G401 (cell line): ENCODE data around the gene ALDH1A2. TPM values are rescaled to one million over a fixed set of nuclear protein-coding genes. Genes with fewer than 3 reads are reported as not detected.
"Not testable (repeated sequence)": the region's sequence is repeated elsewhere in the genome, so short reads cannot be mapped to it uniquely, and the experiment has no call there.

ENCODE experiments used
- DNase-seq: peaks from one replicate; pipeline ENCODE4 v3.0.0-alpha.2; 2015; ENCODE audit warnings: low spot score
- in situ Hi-C: cut with HindIII; loops from 2 replicates; pipeline ENCODE4 v1.10.0; 2016; ENCODE audit warnings: low sequenced_read_pairs, mixed read lengths
- total RNA-seq: library from RNA; depleted of rRNA; stranded (reverse); fragments of >200 nt; shearing (Covaris generic); gene quantifications from 2 replicates; pipeline ENCODE4 v1.2.3, GENCODE V29; 2014; rRNA removed

Gene ALDH1A2
- total RNA-seq = not detected in 2 replicates

- DNase-seq = no peak
- in situ Hi-C loops = no loop called here
Observed at GRCh38 chr15:58065445-58066041, at the start of gene ALDH1A2. Gene ALDH1A2 (minus strand): TSS chr15:58065711. CDS start chr15:58065650, 61 bp downstream.

GRCh38 chr15:58114812-58115211 is 49.3 kb upstream of the ALDH1A2 start:
- DNase-seq = no peak
- in situ Hi-C loops = no loop called here

DNA sequence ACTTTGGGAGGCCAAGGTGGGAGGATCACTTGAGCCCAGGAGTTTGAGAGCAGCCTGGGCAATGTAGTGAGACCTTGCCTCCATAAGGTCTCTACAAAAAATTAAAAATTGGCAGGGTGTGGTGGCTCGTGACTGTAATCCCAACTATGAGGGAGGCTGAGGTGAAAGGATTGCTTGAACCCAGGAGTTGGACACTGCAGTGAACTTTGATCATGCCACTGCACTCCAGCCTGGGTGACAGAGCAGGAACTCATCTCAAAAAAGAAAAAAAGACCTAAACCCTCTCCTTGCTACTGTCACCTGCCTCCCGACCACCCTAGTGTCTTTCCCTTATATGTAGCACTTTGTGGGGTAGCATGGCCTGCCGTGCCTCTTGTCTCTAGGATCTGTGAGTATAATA is 48.9 kb upstream of the ALDH1A2 start:
- DNase-seq = no peak
- in situ Hi-C loops = no loop called here

- DNase-seq, in situ Hi-C loops: not testable (repeated sequence)
Observed at GRCh38 chr15:58113358-58113757, 47.8 kb upstream of the ALDH1A2 start.

GRCh38 chr15:58111718-58112104 is 46.2 kb upstream of the ALDH1A2 start:
- in situ Hi-C loops = no loop called here
- no peak for DNase-seq

GRCh38 chr15:58110999-58111717 is 45.6 kb upstream of the ALDH1A2 start:
- in situ Hi-C loops = no loop called here
- DNase-seq = no peak

GRCh38 chr15:58109419-58109818 is 43.9 kb upstream of the ALDH1A2 start:
- no peak for DNase-seq
- in situ Hi-C loops = no loop called here

DNA sequence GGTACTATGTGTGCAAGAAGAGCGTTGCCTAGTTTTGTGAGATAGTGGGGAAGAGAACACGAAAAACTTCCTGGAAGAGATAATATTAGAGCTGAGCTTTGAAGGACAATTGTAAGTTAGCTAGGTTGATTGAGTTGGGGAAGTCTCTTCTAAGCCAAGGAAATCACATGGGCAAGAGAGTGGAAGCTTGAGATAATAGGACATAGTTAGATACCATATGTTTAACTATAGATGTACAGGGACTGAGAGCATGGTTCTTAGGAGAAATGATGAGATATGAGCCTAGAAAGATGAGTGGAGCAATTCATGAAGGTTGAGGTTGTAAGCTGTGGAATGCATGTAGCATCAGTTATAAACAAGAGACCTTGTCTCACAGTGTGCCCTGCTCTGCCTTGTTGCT is 42.6 kb upstream of the ALDH1A2 start:
- no peak for DNase-seq
- in situ Hi-C loops = no loop called here

- in situ Hi-C loops = no loop called here
- DNase-seq = no peak
Observed at GRCh38 chr15:58103482-58103881, 38.0 kb upstream of the ALDH1A2 start.

- DNase-seq = no peak
- in situ Hi-C loops = no loop called here
Observed at GRCh38 chr15:58096529-58097084, 31.1 kb upstream of the ALDH1A2 start.

DNA sequence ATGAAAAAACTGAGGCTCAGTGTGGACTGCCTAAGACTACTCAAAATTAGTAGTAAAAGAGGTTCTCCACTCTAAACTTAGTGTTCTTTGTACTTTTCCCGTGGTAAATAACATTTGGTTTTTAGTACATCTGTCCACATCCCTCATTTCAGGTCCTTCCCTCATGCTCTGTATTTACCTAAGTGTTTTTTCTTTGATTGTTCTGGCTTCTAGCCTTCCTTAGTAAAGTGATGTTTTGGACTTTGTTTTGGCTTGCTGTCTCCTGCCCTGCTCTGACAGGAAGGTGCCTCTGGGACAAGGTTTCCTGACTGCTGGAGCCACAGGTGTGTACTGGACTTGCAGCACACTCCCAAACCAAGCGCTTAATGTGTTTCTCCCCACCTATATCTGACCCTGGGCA is 29.9 kb upstream of the ALDH1A2 start:
- in situ Hi-C loops = no loop called here
- no peak for DNase-seq

- in situ Hi-C loops = no loop called here
- no peak for DNase-seq
Observed at GRCh38 chr15:58087871-58088270, 22.4 kb upstream of the ALDH1A2 start.

DNA sequence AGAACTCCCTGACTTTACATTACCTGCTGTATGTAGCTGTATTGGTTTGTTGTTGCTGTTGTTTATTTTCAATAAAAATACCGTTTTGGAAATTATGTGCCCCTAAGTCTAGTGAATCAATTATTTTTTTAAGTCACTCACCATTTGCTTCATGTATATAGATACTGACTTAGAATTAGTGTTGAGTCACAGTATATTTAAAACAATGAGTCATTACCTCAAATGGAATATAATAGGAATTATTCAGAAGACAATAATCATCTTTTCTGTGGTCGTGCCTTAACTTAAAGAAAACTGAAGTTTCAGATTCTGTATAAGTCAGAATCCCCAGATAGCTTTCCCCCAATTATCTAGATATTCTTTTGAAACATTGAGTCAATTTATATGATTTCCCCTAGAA is 21.0 kb upstream of the ALDH1A2 start:
- in situ Hi-C loops = no loop called here
- no peak for DNase-seq

GRCh38 chr15:58083526-58083925 is 18.0 kb upstream of the ALDH1A2 start:
- in situ Hi-C loops = no loop called here
- no peak for DNase-seq

- in situ Hi-C loops = no loop called here
- DNase-seq = no peak
Observed at GRCh38 chr15:58081891-58082290, 16.4 kb upstream of the ALDH1A2 start.

GRCh38 chr15:58081456-58081855 is 15.9 kb upstream of the ALDH1A2 start:
- in situ Hi-C loops = no loop called here
- DNase-seq = no peak

- in situ Hi-C loops = not testable (repeated sequence)
Observed at GRCh38 chr15:58080959-58081358, 15.4 kb upstream of the ALDH1A2 start.

GRCh38 chr15:58080398-58080797 is 14.9 kb upstream of the ALDH1A2 start:
- DNase-seq = no peak
- in situ Hi-C loops = no loop called here

More at GRCh38 chr15:58080959-58081358, 15.4 kb upstream of the ALDH1A2 start:
- DNase-seq = not testable (repeated sequence)

GRCh38 chr15:58078591-58078990 is 13.1 kb upstream of the ALDH1A2 start:
- in situ Hi-C loops = no loop called here
- DNase-seq = no peak

- DNase-seq = no peak
- in situ Hi-C loops = no loop called here
Observed at GRCh38 chr15:58077427-58077826, 11.9 kb upstream of the ALDH1A2 start.

DNA sequence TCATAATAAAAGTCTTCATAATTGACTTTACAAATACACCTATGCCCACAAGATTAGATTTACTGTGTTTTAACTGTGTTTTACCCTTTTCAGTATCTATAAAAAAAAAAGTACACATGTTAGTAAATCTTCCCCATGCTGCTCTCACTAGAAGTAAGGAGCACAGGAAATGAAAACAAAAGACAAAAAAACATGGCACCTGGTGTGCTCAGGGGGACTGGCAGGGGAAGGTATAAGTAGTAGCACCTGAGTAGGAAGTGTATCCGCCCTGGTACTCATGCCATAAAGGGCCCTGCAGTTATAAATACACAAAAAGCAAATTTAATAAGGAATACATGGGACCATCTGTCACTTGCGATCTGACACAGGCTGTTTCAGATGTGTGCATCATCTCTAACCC is 8.9 kb upstream of the ALDH1A2 start:
- in situ Hi-C loops = no loop called here
- no peak for DNase-seq
